GM12878 (cell line): ENCODE results near the gene CCDC15. TPM values are rescaled to one million over a fixed set of nuclear protein-coding genes. Genes with fewer than 3 reads are reported as not detected.

Experiments
- ATAC-seq: fragments of 200-7000 bp; cut with Tn5 transposase; 3 replicates; pipeline ENCODE4 v1.9.1; 2020; ENCODE audit warnings: mild to moderate bottlenecking, moderate library complexity
- BruUV-seq: library from RNA; stranded (reverse); fragments of 400-500 nt; replicated peaks from 2 replicates; lab custom pipeline; 2021; lab: Mats Ljungman, UMichigan
- CTCF ChIA-PET: fragments of 300-600 bp; sonication (Branson Sonifier 250); formaldehyde crosslinking; extraction: SDS; loops from one replicate; lab custom pipeline; 2021; ENCODE audit warnings: inconsistent platforms; lab: Yijun Ruan, JAX
- POLR2A ChIA-PET: fragments of 350-600 bp; formaldehyde crosslinking; extraction: SDS; loops from one replicate; lab custom pipeline; 2021; ENCODE audit warnings: inconsistent platforms; lab: Charles Lee
- RAD21 ChIA-PET: fragments of 300-600 bp; sonication (Branson Sonifier 250); formaldehyde crosslinking; loops from one replicate; lab custom pipeline; 2023; ENCODE audit warnings: antibody characterized with exemption; ENCODE audit not compliant: unreplicated experiment; lab: Charles Lee
- SMC1A ChIA-PET: fragments of 300-600 bp; sonication (Branson Sonifier 250); formaldehyde crosslinking; loops from one replicate; lab custom pipeline; 2023; ENCODE audit not compliant: unreplicated experiment, uncharacterized antibody; lab: Charles Lee
- DNase-seq: peaks from one replicate; pipeline ENCODE4 v3.0.0-alpha.2; 2011; ENCODE audit warnings: low read depth, low spot score
- FAIRE-seq: peaks from 3 replicates; lab custom pipeline; 2011; peaks lifted over from hg19 to GRCh38; lab: Jason Lieb, UNC
- H2AFZ ChIP-seq: 2 replicates; pipeline ENCODE4 v1.6.0; 2011; ENCODE audit warnings: low read depth, low read length, control low read depth; ENCODE audit not compliant: control insufficient read depth
- H3K27ac ChIP-seq: 2 replicates; pipeline ENCODE4 v1.5.1; 2011; ENCODE audit warnings: control low read depth; ENCODE audit not compliant: control insufficient read depth, insufficient read depth
- H3K27me3 ChIP-seq, 2 experiments: replicated peaks in 1 of 2; 2 replicates each; pipeline versions ENCODE4 v1.6.0 to v1.6.1; 2011; ENCODE audit warnings: low read length in 1 of 2; ENCODE audit not compliant: control insufficient read depth in 2 of 2, insufficient read depth in 2 of 2
- H3K36me3 ChIP-seq, 2 experiments: 2 replicates each; pipeline ENCODE4 v1.5.1; 2011; ENCODE audit warnings: low read length in 1 of 2; ENCODE audit not compliant: control insufficient read depth in 2 of 2, insufficient read depth in 2 of 2
- H3K4me1 ChIP-seq: 2 replicates; pipeline ENCODE4 v1.6.1; 2011; ENCODE audit warnings: mild to moderate bottlenecking, low read length, moderate library complexity, mixed read lengths; ENCODE audit not compliant: control insufficient read depth, insufficient read depth
- H3K4me2 ChIP-seq: 2 replicates; pipeline ENCODE4 v1.6.0; 2011; ENCODE audit warnings: control low read depth; ENCODE audit not compliant: control insufficient read depth, insufficient read depth
- H3K4me3 ChIP-seq: fragments of 200-600 bp; sonication (generic); 2 replicates; pipeline ENCODE4 v1.5.1; 2016
- H3K79me2 ChIP-seq: 2 replicates; pipeline ENCODE4 v1.6.0; 2011; ENCODE audit warnings: low read length; ENCODE audit not compliant: control insufficient read depth, insufficient read depth
- H3K9ac ChIP-seq: 2 replicates; pipeline ENCODE4 v1.8.0; 2011; ENCODE audit warnings: low read length, control low read depth, mixed read lengths; ENCODE audit not compliant: control insufficient read depth, insufficient read depth
- H3K9me3 ChIP-seq: replicated peaks from 3 replicates; pipeline ENCODE4 v1.5.1; 2011; ENCODE audit warnings: mild to moderate bottlenecking, low read length; ENCODE audit not compliant: control insufficient read depth, insufficient read depth
- H4K20me1 ChIP-seq: 2 replicates; pipeline ENCODE4 v1.6.0; 2011; ENCODE audit not compliant: control insufficient read depth, insufficient read depth
- ATF2 ChIP-seq: IDR thresholded peaks from 2 replicates; pipeline ENCODE4 v1.6.1; 2012; ENCODE audit warnings: low read length, inconsistent platforms
- ATF3 ChIP-seq: IDR thresholded peaks from 2 replicates; pipeline ENCODE4 v1.6.1; 2011; ENCODE audit warnings: low read depth, mild to moderate bottlenecking, low read length, moderate library complexity, borderline replicate concordance; ENCODE audit errors: extremely low read depth
- ESRRA ChIP-seq: IDR thresholded peaks from 2 replicates; pipeline ENCODE4 v1.6.1; 2012; ENCODE audit warnings: mild to moderate bottlenecking, low read length, improper control_type of control experiment
- FOXM1 ChIP-seq: IDR thresholded peaks from 2 replicates; pipeline ENCODE4 v1.6.1; 2012; ENCODE audit warnings: low read depth, mild to moderate bottlenecking, inconsistent platforms, low read length, moderate library complexity
- GATAD2B ChIP-seq: fragments of 450-650 bp; conservative IDR thresholded peaks from 2 replicates; pipeline ENCODE4 v1.6.1; 2017; ENCODE audit warnings: low read depth, mild to moderate bottlenecking, moderate library complexity
- NFYA ChIP-seq: IDR thresholded peaks from 2 replicates; pipeline ENCODE4 v1.6.1; 2011; ENCODE audit warnings: low read depth, mild to moderate bottlenecking, low read length, improper control_type of control experiment, borderline replicate concordance
- POLR2AphosphoS2 ChIP-seq: IDR thresholded peaks from 2 replicates; pipeline ENCODE4 v1.6.1; 2011; ENCODE audit warnings: low read depth, mild to moderate bottlenecking, low read length, improper control_type of control experiment, moderate library complexity
- RELB ChIP-seq: fragments of 450-650 bp; IDR thresholded peaks from 2 replicates; pipeline ENCODE4 v1.6.1; 2017; ENCODE audit warnings: low read depth, mild to moderate bottlenecking, moderate library complexity
- ZZZ3 ChIP-seq: IDR thresholded peaks from 2 replicates; pipeline ENCODE4 v1.6.1; 2011; ENCODE audit warnings: low read depth; ENCODE audit not compliant: control insufficient read depth, insufficient read length
- WGBS: methylation state at CpG from one replicate; pipeline ENCODE4 v1.1.6; 2016; ENCODE audit warnings: low lambda C conversion rate; ENCODE audit not compliant: insufficient replicate concordance, insufficient coverage; ENCODE audit errors: missing lambda C conversion rate; 5-methylcytosine and 5-hydroxymethylcytosine counted together
- in situ Hi-C: fragments of 300-500 bp; cut with MboI; formaldehyde crosslinking; loops from 9 replicates; pipeline ENCODE4 v1.14.3; 2018; ENCODE audit warnings: mixed read lengths
- intact Hi-C: fragments of 100-400 bp; cut with micrococcal nuclease; formaldehyde crosslinking; loops from one replicate; pipeline ENCODE4 v1.14.2; 2022; ENCODE audit not compliant: unreplicated experiment
- polyA plus RNA-seq, 11 experiments: library from polyadenylated mRNA; depleted of rRNA in 4 of 11; unstranded in 6 of 11; stranded (reverse) in 5 of 11; fragments of >200 nt; fragmentation: Nextera tagmentation in 4 of 11; fragmentation: Illumina TruSeq in 1 of 11; extraction: Ambion mirVana in 4 of 11; extraction: Trizol in 1 of 11; gene quantifications; 1 replicate in 1 of 11; 2 replicates in 10 of 11; pipeline versions ENCODE4 v1.2.1 to v1.2.3, GENCODE V29; 2011 to 2016; ENCODE audit warnings: inconsistent platforms in 2 of 11, missing spikeins in 2 of 11, low read depth in 1 of 11
- total RNA-seq, 4 experiments: library from RNA; depleted of rRNA in 3 of 4; stranded (reverse); fragments of >200 nt in 3 of 4; fragmentation: Illumina TruSeq in 1 of 4; extraction: Trizol in 1 of 4; gene quantifications; 2 replicates each; pipeline versions ENCODE4 v1.2.1 to v1.2.3, GENCODE V29; 2013 to 2021
- TF ChIP-seq, protein P1 (sequence below): fragments of 450-650 bp; formaldehyde crosslinking; IDR thresholded peaks from 2 replicates; pipeline ENCODE4 v1.4.0; 2022; ENCODE audit warnings: mild to moderate bottlenecking, moderate library complexity
- TF ChIP-seq, protein P2 (sequence below): IDR thresholded peaks from 2 replicates; pipeline ENCODE4 v1.6.1; 2012; ENCODE audit warnings: improper control_type of control experiment, low read depth, low read length; ENCODE audit not compliant: insufficient replicate concordance

The CCDC15 gene
- total and polyA plus RNA-seq, 10 of the 15 experiments (the other 5 are each of a cell fraction or from before 2014, with no cell fraction given): 2.0 to 5.3 (median 3.3) TPM

DNA sequence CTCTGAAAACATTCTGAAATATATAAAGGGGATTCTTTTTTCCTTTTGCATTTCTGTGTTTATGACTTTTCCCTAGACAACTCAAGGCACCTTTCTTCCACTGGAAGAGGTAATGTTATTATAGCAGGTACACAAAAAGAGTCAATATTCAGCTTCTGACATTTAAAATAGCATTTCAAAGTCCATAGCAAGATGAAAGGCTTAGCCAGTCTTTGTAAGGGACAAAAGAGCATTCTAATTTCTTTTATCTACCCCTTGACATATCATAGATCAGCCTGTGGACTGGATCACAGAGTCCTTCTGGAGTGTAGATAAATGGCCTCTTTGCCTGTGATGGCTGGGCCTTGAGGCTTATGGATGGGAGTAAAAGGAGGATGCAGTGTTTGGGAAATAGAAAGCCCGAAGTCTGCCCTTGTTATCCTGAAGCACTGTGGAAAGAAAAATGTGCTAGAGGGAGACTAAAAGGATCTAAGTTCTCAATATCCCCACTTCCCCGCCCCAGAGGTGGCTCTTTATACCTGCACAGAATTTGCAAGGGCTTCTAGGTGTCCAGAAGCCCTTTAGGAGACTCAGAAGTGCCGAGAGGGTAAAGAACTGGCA is 16.6 kb upstream of the CCDC15 start:
- ChIA-PET POLR2A (no interaction called here), SMC1A (no interaction called here), CTCF (interaction anchor here (0.9 to 1.0 kb wide), 2 partner anchors 21 to 409 kb away, joined by 3 read pairs; no protein-coding TSS in a partner anchor), RAD21 (no interaction called here)
- Histone ChIP-seq H2AFZ (no peak overlapping the region), H3K4me3 (no peak overlapping the region), H3K9ac (no peak overlapping the region), H3K4me2 (no peak overlapping the region), H4K20me1 (no peaks in the 10 kb centered on the region), H3K36me3 (no peaks in the 10 kb centered on the region), H3K4me1 (no peaks in the 10 kb centered on the region), H3K27ac (no peak overlapping the region), H3K27me3 (peaks cover 0 to 4% of the 10 kb centered on the region in 2 experiments), H3K79me2 (no peaks in the 10 kb centered on the region), H3K9me3 (no peaks in the 10 kb centered on the region; the same call in 2 of the 3 replicates)
- BruUV-seq: no TSS peak
- FAIRE-seq (no peak), DNase-seq (no peak), ATAC-seq (no peak)
- intact Hi-C loops (no loop called here), in situ Hi-C loops (no loop called here)
- 0% methylated on average over 3 of the region's 3 CpGs for WGBS
- TF ChIP-seq, protein P1, sequence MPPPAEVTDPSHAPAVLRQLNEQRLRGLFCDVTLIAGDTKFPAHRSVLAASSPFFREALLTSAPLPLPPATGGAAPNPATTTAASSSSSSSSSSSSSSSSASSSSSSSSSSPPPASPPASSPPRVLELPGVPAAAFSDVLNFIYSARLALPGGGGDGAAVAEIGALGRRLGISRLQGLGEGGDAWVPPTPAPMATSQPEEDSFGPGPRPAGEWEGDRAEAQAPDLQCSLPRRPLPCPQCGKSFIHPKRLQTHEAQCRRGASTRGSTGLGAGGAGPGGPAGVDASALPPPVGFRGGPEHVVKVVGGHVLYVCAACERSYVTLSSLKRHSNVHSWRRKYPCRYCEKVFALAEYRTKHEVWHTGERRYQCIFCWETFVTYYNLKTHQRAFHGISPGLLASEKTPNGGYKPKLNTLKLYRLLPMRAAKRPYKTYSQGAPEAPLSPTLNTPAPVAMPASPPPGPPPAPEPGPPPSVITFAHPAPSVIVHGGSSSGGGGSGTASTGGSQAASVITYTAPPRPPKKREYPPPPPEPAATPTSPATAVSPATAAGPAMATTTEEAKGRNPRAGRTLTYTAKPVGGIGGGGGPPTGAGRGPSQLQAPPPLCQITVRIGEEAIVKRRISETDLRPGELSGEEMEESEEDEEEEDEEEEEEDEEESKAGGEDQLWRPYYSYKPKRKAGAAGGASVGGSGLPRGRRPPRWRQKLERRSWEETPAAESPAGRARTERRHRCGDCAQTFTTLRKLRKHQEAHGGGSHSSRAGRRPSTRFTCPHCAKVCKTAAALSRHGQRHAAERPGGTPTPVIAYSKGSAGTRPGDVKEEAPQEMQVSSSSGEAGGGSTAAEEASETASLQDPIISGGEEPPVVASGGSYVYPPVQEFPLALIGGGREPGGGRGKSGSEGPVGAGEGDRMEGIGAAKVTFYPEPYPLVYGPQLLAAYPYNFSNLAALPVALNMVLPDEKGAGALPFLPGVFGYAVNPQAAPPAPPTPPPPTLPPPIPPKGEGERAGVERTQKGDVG: no peak
- TF ChIP-seq ATF2 (no peak), ZZZ3 (no peak), ATF3 (no peak), NFYA (no peak), GATAD2B (no peak), FOXM1 (no peak), RELB (no peak), ESRRA (no peak), POLR2AphosphoS2 (no peak)
- TF ChIP-seq, protein P2, sequence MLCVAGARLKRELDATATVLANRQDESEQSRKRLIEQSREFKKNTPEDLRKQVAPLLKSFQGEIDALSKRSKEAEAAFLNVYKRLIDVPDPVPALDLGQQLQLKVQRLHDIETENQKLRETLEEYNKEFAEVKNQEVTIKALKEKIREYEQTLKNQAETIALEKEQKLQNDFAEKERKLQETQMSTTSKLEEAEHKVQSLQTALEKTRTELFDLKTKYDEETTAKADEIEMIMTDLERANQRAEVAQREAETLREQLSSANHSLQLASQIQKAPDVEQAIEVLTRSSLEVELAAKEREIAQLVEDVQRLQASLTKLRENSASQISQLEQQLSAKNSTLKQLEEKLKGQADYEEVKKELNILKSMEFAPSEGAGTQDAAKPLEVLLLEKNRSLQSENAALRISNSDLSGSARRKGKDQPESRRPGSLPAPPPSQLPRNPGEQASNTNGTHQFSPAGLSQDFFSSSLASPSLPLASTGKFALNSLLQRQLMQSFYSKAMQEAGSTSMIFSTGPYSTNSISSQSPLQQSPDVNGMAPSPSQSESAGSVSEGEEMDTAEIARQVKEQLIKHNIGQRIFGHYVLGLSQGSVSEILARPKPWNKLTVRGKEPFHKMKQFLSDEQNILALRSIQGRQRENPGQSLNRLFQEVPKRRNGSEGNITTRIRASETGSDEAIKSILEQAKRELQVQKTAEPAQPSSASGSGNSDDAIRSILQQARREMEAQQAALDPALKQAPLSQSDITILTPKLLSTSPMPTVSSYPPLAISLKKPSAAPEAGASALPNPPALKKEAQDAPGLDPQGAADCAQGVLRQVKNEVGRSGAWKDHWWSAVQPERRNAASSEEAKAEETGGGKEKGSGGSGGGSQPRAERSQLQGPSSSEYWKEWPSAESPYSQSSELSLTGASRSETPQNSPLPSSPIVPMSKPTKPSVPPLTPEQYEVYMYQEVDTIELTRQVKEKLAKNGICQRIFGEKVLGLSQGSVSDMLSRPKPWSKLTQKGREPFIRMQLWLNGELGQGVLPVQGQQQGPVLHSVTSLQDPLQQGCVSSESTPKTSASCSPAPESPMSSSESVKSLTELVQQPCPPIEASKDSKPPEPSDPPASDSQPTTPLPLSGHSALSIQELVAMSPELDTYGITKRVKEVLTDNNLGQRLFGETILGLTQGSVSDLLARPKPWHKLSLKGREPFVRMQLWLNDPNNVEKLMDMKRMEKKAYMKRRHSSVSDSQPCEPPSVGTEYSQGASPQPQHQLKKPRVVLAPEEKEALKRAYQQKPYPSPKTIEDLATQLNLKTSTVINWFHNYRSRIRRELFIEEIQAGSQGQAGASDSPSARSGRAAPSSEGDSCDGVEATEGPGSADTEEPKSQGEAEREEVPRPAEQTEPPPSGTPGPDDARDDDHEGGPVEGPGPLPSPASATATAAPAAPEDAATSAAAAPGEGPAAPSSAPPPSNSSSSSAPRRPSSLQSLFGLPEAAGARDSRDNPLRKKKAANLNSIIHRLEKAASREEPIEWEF: no peak
